Measurements from ENCODE around the gene SS18L1. TPM values are rescaled to one million over a fixed set of nuclear protein-coding genes. Genes with fewer than 3 reads are reported as not detected.

Gene SS18L1
- total and polyA plus RNA-seq, 2 experiments from 2014 or later = 6.5 to 32.6 TPM

GRCh38 chr20:62202083-62202395, 58.5 kb downstream of the SS18L1 start:
- Mint-ChIP-seq H3K36me3 (ENCODE audit: low read depth) (peaks cover 43% of the 10 kb centered on the region), H3K4me3 (no peak overlapping the region), H3K4me1 (no peaks in the 10 kb centered on the region; the same call in 2 of the 3 replicates), H3K27me3 (ENCODE audit: insufficient read depth, low read depth, poor library complexity) (peaks cover 6% of the 10 kb centered on the region), H3K27ac (no peak overlapping the region), H3K9me3 (no peaks in the 10 kb centered on the region)
- no peaks in the 10 kb centered on the region for H3K9me2 ChIP-seq (ENCODE audit: insufficient read depth)
- no peak overlapping the region for H3K4me2 ChIP-seq
- DNase-seq (ENCODE audit: low spot score) = no peak
- no peak overlapping the region for H3K4me3 ChIP-seq
- no peak overlapping the region for H3K27ac ChIP-seq (ENCODE audit: low read depth)
- no peak for ATAC-seq
- H4K20me1 ChIP-seq (replicated peaks; ENCODE audit: insufficient read depth) = no peaks in the 10 kb centered on the region
- no peaks in the 10 kb centered on the region for H3K27me3 ChIP-seq (ENCODE audit: insufficient read depth)
- no peaks in the 10 kb centered on the region; the same call in 1 of the 2 replicates for H3K36me3 ChIP-seq (ENCODE audit: insufficient read depth)
- no peaks in the 10 kb centered on the region for H3F3A ChIP-seq (replicated peaks; ENCODE audit: low read depth)
- no peaks in the 10 kb centered on the region for H3K79me2 ChIP-seq (replicated peaks; ENCODE audit: insufficient read depth)
- H3K4me1 ChIP-seq (ENCODE audit: insufficient read depth) = no peaks in the 10 kb centered on the region
- H2AFZ ChIP-seq = no peak overlapping the region
- TF ChIP-seq JUNB (IDR thresholded peaks at IDR 0.05; ENCODE audit: unreplicated experiment) = no peak
- TF ChIP-seq CREB1 (CRISPR knock-in tag; IDR thresholded peaks at IDR 0.05; ENCODE audit: low read depth) = no peak
- TF ChIP-seq, protein P1, sequence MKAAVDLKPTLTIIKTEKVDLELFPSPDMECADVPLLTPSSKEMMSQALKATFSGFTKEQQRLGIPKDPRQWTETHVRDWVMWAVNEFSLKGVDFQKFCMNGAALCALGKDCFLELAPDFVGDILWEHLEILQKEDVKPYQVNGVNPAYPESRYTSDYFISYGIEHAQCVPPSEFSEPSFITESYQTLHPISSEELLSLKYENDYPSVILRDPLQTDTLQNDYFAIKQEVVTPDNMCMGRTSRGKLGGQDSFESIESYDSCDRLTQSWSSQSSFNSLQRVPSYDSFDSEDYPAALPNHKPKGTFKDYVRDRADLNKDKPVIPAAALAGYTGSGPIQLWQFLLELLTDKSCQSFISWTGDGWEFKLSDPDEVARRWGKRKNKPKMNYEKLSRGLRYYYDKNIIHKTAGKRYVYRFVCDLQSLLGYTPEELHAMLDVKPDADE (IDR thresholded peaks at IDR 0.05) = no peak
- TF ChIP-seq CTCF (conservative IDR thresholded peaks at IDR 0.05; ENCODE audit: low read depth in 2 of 2) = no peak
- no peak for TF ChIP-seq POLR2AphosphoS5 (IDR thresholded peaks at IDR 0.05; ENCODE audit: low read depth)
- no peak for TF ChIP-seq ZNF331 (CRISPR knock-in tag; IDR thresholded peaks at IDR 0.05; ENCODE audit: low read depth)
- no peak for TF ChIP-seq EZH2phosphoT487 (IDR thresholded peaks at IDR 0.05; ENCODE audit: unreplicated experiment)

DNA sequence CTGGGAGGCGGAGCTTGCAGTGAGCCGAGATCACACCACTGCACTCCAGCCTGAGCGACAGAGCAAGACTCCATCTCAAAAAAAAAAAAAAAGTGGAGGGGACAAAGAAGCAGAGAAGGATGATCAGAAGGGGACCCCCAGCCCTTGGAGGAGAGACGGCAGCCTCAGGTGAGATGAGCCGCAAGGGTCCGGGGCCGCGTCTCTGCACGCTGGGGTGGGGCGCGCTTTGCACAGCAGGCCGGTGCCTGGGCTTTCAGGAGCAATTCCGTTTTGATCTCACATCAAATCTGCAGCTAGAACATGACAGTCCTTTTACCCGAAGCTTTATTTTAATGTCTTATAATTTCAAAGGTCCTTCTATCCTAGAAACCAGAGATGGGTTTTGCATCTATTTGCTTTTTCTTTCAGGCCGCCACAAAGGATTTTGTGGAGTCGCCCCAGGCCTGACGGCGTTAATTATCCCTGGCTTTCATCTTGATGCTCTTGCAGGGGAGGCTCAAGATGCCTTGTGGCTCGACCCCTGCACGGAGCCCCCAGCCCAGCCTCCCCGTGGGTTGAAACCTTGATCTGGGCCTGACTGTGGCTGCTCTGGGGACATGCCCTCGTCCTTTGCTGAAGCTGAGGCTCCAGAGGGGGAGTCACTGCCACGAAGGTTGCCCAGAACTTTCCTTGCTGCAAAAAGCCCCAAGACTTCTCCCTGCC, 59.3 kb downstream of the SS18L1 start:
- DNase-seq (ENCODE audit: low spot score) (no peak), ATAC-seq (no peak)
- no peaks in the 10 kb centered on the region for H3K9me2 ChIP-seq (ENCODE audit: insufficient read depth)
- H4K20me1 ChIP-seq (replicated peaks; ENCODE audit: insufficient read depth) = no peaks in the 10 kb centered on the region
- Mint-ChIP-seq H3K4me1 (peaks cover 2% of the 10 kb centered on the region; the same call in 1 of the 3 replicates), H3K36me3 (ENCODE audit: low read depth) (peaks cover 43% of the 10 kb centered on the region), H3K27me3 (ENCODE audit: insufficient read depth, low read depth, poor library complexity) (peaks cover 6% of the 10 kb centered on the region), H3K4me3 (no peak overlapping the region), H3K27ac (no peak overlapping the region), H3K9me3 (no peaks in the 10 kb centered on the region)
- no peaks in the 10 kb centered on the region for H3F3A ChIP-seq (replicated peaks; ENCODE audit: low read depth)
- no peak overlapping the region for H3K4me2 ChIP-seq
- no peaks in the 10 kb centered on the region for H3K27me3 ChIP-seq (ENCODE audit: insufficient read depth)
- TF ChIP-seq CREB1 (CRISPR knock-in tag; IDR thresholded peaks at IDR 0.05; ENCODE audit: low read depth) (no peak), JUNB (IDR thresholded peaks at IDR 0.05; ENCODE audit: unreplicated experiment) (no peak), STAT1 (IDR thresholded peaks at IDR 0.05; ENCODE audit: unreplicated experiment) (no peak), POLR2AphosphoS5 (IDR thresholded peaks at IDR 0.05; ENCODE audit: low read depth) (no peak), ZNF114 (CRISPR knock-in tag; IDR thresholded peaks at IDR 0.05) (no peak)
- TF ChIP-seq, protein P2, sequence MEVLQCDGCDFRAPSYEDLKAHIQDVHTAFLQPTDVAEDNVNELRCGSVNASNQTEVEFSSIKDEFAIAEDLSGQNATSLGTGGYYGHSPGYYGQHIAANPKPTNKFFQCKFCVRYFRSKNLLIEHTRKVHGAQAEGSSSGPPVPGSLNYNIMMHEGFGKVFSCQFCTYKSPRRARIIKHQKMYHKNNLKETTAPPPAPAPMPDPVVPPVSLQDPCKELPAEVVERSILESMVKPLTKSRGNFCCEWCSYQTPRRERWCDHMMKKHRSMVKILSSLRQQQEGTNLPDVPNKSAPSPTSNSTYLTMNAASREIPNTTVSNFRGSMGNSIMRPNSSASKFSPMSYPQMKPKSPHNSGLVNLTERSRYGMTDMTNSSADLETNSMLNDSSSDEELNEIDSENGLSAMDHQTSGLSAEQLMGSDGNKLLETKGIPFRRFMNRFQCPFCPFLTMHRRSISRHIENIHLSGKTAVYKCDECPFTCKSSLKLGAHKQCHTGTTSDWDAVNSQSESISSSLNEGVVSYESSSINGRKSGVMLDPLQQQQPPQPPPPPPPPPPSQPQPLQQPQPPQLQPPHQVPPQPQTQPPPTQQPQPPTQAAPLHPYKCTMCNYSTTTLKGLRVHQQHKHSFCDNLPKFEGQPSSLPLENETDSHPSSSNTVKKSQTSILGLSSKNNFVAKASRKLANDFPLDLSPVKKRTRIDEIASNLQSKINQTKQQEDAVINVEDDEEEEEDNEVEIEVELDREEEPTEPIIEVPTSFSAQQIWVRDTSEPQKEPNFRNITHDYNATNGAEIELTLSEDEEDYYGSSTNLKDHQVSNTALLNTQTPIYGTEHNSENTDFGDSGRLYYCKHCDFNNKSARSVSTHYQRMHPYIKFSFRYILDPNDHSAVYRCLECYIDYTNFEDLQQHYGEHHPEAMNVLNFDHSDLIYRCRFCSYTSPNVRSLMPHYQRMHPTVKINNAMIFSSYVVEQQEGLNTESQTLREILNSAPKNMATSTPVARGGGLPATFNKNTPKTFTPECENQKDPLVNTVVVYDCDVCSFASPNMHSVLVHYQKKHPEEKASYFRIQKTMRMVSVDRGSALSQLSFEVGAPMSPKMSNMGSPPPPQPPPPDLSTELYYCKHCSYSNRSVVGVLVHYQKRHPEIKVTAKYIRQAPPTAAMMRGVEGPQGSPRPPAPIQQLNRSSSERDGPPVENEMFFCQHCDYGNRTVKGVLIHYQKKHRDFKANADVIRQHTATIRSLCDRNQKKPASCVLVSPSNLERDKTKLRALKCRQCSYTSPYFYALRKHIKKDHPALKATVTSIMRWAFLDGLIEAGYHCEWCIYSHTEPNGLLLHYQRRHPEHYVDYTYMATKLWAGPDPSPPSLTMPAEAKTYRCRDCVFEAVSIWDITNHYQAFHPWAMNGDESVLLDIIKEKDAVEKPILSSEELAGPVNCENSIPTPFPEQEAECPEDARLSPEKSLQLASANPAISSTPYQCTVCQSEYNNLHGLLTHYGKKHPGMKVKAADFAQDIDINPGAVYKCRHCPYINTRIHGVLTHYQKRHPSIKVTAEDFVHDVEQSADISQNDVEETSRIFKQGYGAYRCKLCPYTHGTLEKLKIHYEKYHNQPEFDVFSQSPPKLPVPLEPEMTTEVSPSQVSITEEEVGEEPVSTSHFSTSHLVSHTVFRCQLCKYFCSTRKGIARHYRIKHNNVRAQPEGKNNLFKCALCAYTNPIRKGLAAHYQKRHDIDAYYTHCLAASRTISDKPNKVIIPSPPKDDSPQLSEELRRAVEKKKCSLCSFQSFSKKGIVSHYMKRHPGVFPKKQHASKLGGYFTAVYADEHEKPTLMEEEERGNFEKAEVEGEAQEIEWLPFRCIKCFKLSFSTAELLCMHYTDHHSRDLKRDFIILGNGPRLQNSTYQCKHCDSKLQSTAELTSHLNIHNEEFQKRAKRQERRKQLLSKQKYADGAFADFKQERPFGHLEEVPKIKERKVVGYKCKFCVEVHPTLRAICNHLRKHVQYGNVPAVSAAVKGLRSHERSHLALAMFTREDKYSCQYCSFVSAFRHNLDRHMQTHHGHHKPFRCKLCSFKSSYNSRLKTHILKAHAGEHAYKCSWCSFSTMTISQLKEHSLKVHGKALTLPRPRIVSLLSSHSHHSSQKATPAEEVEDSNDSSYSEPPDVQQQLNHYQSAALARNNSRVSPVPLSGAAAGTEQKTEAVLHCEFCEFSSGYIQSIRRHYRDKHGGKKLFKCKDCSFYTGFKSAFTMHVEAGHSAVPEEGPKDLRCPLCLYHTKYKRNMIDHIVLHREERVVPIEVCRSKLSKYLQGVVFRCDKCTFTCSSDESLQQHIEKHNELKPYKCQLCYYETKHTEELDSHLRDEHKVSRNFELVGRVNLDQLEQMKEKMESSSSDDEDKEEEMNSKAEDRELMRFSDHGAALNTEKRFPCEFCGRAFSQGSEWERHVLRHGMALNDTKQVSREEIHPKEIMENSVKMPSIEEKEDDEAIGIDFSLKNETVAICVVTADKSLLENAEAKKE (CRISPR knock-in tag; IDR thresholded peaks at IDR 0.05) = no peak
- TF ChIP-seq, protein P1 (IDR thresholded peaks at IDR 0.05) = no peak
- no peaks in the 10 kb centered on the region for H3K4me1 ChIP-seq (ENCODE audit: insufficient read depth)
- H3K36me3 ChIP-seq (ENCODE audit: insufficient read depth) = no peaks in the 10 kb centered on the region; the same call in 1 of the 2 replicates
- H3K27ac ChIP-seq (ENCODE audit: low read depth) = no peak overlapping the region
- H3K79me2 ChIP-seq (replicated peaks; ENCODE audit: insufficient read depth) = no peaks in the 10 kb centered on the region
- no peak overlapping the region for H3K4me3 ChIP-seq
- H2AFZ ChIP-seq = no peak overlapping the region
